Measurements from ENCODE around the gene HEATR5A.
"Not testable (repeated sequence)": the region's sequence is repeated elsewhere in the genome, so short reads cannot be mapped to it uniquely, and the experiment has no call there.

Gene HEATR5A

GRCh38 chr14:31420319-31421111 is at the start of gene HEATR5A:
Gene HEATR5A, minus strand, starts transcription at chr14:31420550. Its CDS starts 17,575 bp downstream, at chr14:31402975.
- Mint-ChIP-seq H3K4me3 (peak within 1 kb of the TSS; percentile 96), H3K27ac (peak within 1 kb of the TSS; percentile 77), H3K4me1 (peaks cover 22% of the 10 kb centered on the region), H3K9me3 (no peaks in the 10 kb centered on the region), H3K27me3 (peaks cover 6% of the 10 kb centered on the region), H3K36me3 (no peaks in the 10 kb centered on the region)
- CTCF ChIA-PET: interaction anchor here (0.7 to 1.2 kb wide), 6 partner anchors 30 to 68 kb away, joined by 3 to 4 read pairs (median 3); no protein-coding TSS in a partner anchor
- DNase-seq: peak; percentile 94

- no peak for DNase-seq
- no peak overlapping the region for H3K4me3 Mint-ChIP-seq
- H3K27ac Mint-ChIP-seq: no peak overlapping the region
- H3K4me1 Mint-ChIP-seq: no peaks in the 10 kb centered on the region
- H3K27me3 Mint-ChIP-seq: peaks cover 5% of the 10 kb centered on the region
- CTCF ChIA-PET: no interaction called here
- no peaks in the 10 kb centered on the region for H3K36me3 Mint-ChIP-seq
- H3K9me3 Mint-ChIP-seq: no peaks in the 10 kb centered on the region
Observed at GRCh38 chr14:31466554-31466953, 46.2 kb upstream of the HEATR5A start.

GRCh38 chr14:31465111-31465510 is 44.8 kb upstream of the HEATR5A start:
- Mint-ChIP-seq H3K27me3 (peaks cover 8% of the 10 kb centered on the region), H3K27ac (no peak overlapping the region), H3K4me1 (no peaks in the 10 kb centered on the region), H3K36me3 (no peaks in the 10 kb centered on the region), H3K9me3 (no peaks in the 10 kb centered on the region), H3K4me3 (no peak overlapping the region)
- CTCF ChIA-PET: no interaction called here
- DNase-seq: no peak

- CTCF ChIA-PET: interaction anchor here (1.2 kb wide), 1 partner anchor 9 kb away, joined by 3 read pairs; no protein-coding TSS in a partner anchor
- H3K9me3 Mint-ChIP-seq, H3K36me3 Mint-ChIP-seq, H3K4me3 Mint-ChIP-seq, H3K27me3 Mint-ChIP-seq, DNase-seq, H3K27ac Mint-ChIP-seq: not testable (repeated sequence)
- peaks cover 12% of the 10 kb centered on the region for H3K4me1 Mint-ChIP-seq
Observed at GRCh38 chr14:31462450-31462849, 42.1 kb upstream of the HEATR5A start.

GRCh38 chr14:31461545-31461944 is 41.2 kb upstream of the HEATR5A start:
- no peaks in the 10 kb centered on the region for H3K36me3 Mint-ChIP-seq

GRCh38 chr14:31457665-31458659 is 37.6 kb upstream of the HEATR5A start:
- no peak for DNase-seq
- peaks cover 29% of the 10 kb centered on the region for H3K4me1 Mint-ChIP-seq
- H3K4me3 Mint-ChIP-seq: peak overlapping the region; percentile 94
- no peaks in the 10 kb centered on the region for H3K36me3 Mint-ChIP-seq
- CTCF ChIA-PET: interaction anchor here (0.9 to 2.5 kb wide), 5 partner anchors 9 to 797 kb away, joined by 3 to 12 read pairs (median 3); no protein-coding TSS in a partner anchor
- H3K27ac Mint-ChIP-seq: peak overlapping the region; percentile 93
- H3K27me3 Mint-ChIP-seq: peaks cover 8% of the 10 kb centered on the region
- H3K9me3 Mint-ChIP-seq: no peaks in the 10 kb centered on the region

More at GRCh38 chr14:31461545-31461944, 41.2 kb upstream of the HEATR5A start:
- no peak for DNase-seq
- Mint-ChIP-seq H3K4me3 (no peak overlapping the region), H3K27me3 (peaks cover 8% of the 10 kb centered on the region), H3K27ac (no peak overlapping the region), H3K4me1 (peaks cover 17% of the 10 kb centered on the region), H3K9me3 (no peaks in the 10 kb centered on the region)
- CTCF ChIA-PET: interaction anchor here (1.2 kb wide), 1 partner anchor 8 kb away, joined by 3 read pairs; no protein-coding TSS in a partner anchor

- H3K27ac Mint-ChIP-seq: peak within 1 kb of the TSS; percentile 93
- no peaks in the 10 kb centered on the region for H3K36me3 Mint-ChIP-seq
- no peaks in the 10 kb centered on the region for H3K9me3 Mint-ChIP-seq
- CTCF ChIA-PET: interaction anchor here (1.0 to 2.5 kb wide), 4 partner anchors 8 to 798 kb away, joined by 3 to 12 read pairs (median 4); no protein-coding TSS in a partner anchor
- DNase-seq: peak; percentile 93
- H3K4me3 Mint-ChIP-seq: peak within 1 kb of the TSS; percentile 94
- peaks cover 8% of the 10 kb centered on the region for H3K27me3 Mint-ChIP-seq
- peaks cover 29% of the 10 kb centered on the region for H3K4me1 Mint-ChIP-seq
Observed at GRCh38 chr14:31456841-31457664, 36.7 kb upstream of the HEATR5A start, which contains the start of gene DTD2. Gene DTD2, minus strand, starts transcription at chr14:31457506. Its CDS starts 113 bp downstream, at chr14:31457393.

GRCh38 chr14:31449971-31450610 is 29.7 kb upstream of the HEATR5A start:
- no peak for DNase-seq
- H3K27ac Mint-ChIP-seq: no peak overlapping the region
- CTCF ChIA-PET: interaction anchor here (0.7 to 2.9 kb wide), 15 partner anchors 8 to 805 kb away, joined by 3 to 12 read pairs (median 4); partner anchors contain the start of gene DTD2
- no peak overlapping the region for H3K4me3 Mint-ChIP-seq
- H3K9me3 Mint-ChIP-seq: no peaks in the 10 kb centered on the region
- H3K36me3 Mint-ChIP-seq: peaks cover 13% of the 10 kb centered on the region
- H3K27me3 Mint-ChIP-seq: no peaks in the 10 kb centered on the region
- H3K4me1 Mint-ChIP-seq: peaks cover 4% of the 10 kb centered on the region

- CTCF ChIA-PET: interaction anchor here (1.0 to 2.9 kb wide), 12 partner anchors 8 to 806 kb away, joined by 3 to 12 read pairs (median 4); partner anchors contain the start of gene DTD2
- DNase-seq: no peak
- H3K27me3 Mint-ChIP-seq: no peaks in the 10 kb centered on the region
- no peaks in the 10 kb centered on the region for H3K4me1 Mint-ChIP-seq
- H3K9me3 Mint-ChIP-seq: no peaks in the 10 kb centered on the region
- H3K27ac Mint-ChIP-seq: no peak overlapping the region
- peaks cover 13% of the 10 kb centered on the region for H3K36me3 Mint-ChIP-seq
- H3K4me3 Mint-ChIP-seq: no peak overlapping the region
Observed at GRCh38 chr14:31449136-31449535, 28.8 kb upstream of the HEATR5A start.

- CTCF ChIA-PET: no interaction called here
- peaks cover 11% of the 10 kb centered on the region for H3K36me3 Mint-ChIP-seq
- no peaks in the 10 kb centered on the region for H3K27me3 Mint-ChIP-seq
- H3K27ac Mint-ChIP-seq: no peak overlapping the region
- H3K4me3 Mint-ChIP-seq: no peak overlapping the region
- no peaks in the 10 kb centered on the region for H3K4me1 Mint-ChIP-seq
- DNase-seq: no peak
- H3K9me3 Mint-ChIP-seq: no peaks in the 10 kb centered on the region
Observed at GRCh38 chr14:31445703-31446102, 25.4 kb upstream of the HEATR5A start.

GRCh38 chr14:31442284-31442683 is 21.9 kb upstream of the HEATR5A start:
- Mint-ChIP-seq H3K9me3 (no peaks in the 10 kb centered on the region), H3K27me3 (no peaks in the 10 kb centered on the region), H3K4me1 (no peaks in the 10 kb centered on the region), H3K36me3 (peaks cover 9% of the 10 kb centered on the region), H3K27ac (no peak overlapping the region), H3K4me3 (no peak overlapping the region)
- DNase-seq: no peak
- CTCF ChIA-PET: interaction anchor here (1.3 kb wide), 1 partner anchor 7 kb away, joined by 4 read pairs; no protein-coding TSS in a partner anchor

GRCh38 chr14:31441273-31442111 is 21.1 kb upstream of the HEATR5A start:
- Mint-ChIP-seq H3K27me3 (no peaks in the 10 kb centered on the region), H3K27ac (no peak overlapping the region), H3K9me3 (no peaks in the 10 kb centered on the region), H3K4me3 (no peak overlapping the region), H3K4me1 (no peaks in the 10 kb centered on the region), H3K36me3 (peaks cover 8% of the 10 kb centered on the region)
- CTCF ChIA-PET: interaction anchor here (1.3 kb wide), 1 partner anchor 8 kb away, joined by 4 read pairs; no protein-coding TSS in a partner anchor
- no peak for DNase-seq

Measured in activated naive CD4-positive, alpha-beta T cell treated with anti-CD3 and anti-CD28 coated beads, Interleukin-2, amount 10 ng/mL, durations not matched to agents 7 days and 5 days (primary cell).